SH-SY5Y (cell line): ENCODE measurements around the gene CTSH.

ENCODE experiments used
- GATA2 ChIP-seq: IDR thresholded peaks from 2 replicates; pipeline ENCODE4 v1.6.1; 2011; ENCODE audit warnings: mild to moderate bottlenecking, low read depth, low read length
- GATA3 ChIP-seq: IDR thresholded peaks from 2 replicates; pipeline ENCODE4 v1.6.1; 2011; ENCODE audit warnings: low read depth, mild to moderate bottlenecking, low read length, moderate library complexity

The CTSH gene

DNA sequence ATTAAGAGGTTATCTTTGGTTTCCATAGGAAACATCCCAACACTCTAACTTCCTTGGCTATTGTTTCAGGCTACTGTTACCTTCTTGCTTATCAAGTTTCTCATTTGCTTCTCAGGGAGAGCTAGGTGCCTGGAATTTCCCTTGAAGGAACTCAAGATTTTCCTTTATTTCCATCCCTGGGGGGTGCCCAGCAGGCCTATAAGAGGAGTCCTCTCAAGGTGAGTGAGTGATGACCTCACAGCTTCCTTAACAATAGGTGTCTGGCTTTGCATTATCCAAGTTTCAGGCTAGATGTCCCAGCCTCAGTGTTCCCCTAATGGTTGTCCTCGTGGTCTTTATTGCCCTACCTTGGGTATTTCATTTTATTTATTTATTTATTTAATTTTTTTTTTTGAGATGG, 12.1 kb upstream of the CTSH start:
- TF ChIP-seq GATA2 (no peak), GATA3 (no peak)

DNA sequence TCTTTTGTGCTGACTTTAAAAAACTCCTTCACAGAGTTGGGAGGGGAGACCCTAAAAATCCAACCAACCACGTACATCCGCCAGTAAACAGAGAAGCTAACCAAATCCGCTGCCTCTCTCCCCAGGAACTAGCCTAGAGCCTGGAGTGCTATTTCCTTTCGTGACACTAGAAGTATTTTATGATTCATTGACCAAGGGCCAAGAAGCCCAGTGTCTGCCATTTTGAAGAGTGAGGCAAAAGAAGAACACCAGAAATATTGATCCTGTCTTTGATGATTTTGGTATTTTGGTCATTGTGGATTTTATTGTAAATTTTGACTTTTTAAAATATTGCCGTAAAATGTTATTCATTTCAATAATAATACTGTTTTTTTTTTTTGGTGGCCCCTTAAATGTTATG, 10.5 kb upstream of the CTSH start:
- TF ChIP-seq GATA3, result no peak
- no peak for TF ChIP-seq GATA2

DNA sequence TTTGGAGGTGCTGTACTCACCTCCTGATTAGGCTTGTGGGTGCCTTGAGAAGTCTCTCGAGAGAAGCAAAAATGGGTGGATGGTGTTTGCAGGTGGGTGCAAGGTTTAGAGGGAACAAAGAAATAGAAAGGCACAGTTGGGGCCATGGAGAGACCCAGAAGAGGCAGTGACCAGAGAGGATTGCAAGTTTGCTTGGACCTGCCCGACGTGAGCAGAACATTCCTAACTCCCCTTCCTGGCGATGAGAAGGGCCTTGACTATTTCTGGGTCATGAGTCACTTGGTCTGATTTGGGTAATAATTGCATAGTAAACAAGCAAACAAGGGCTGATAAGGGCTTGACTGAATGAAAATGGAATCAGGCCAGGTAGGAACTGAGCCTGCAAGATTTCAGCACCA, 7.0 kb upstream of the CTSH start:
- TF ChIP-seq GATA2, result no peak
- TF ChIP-seq GATA3, result no peak

DNA sequence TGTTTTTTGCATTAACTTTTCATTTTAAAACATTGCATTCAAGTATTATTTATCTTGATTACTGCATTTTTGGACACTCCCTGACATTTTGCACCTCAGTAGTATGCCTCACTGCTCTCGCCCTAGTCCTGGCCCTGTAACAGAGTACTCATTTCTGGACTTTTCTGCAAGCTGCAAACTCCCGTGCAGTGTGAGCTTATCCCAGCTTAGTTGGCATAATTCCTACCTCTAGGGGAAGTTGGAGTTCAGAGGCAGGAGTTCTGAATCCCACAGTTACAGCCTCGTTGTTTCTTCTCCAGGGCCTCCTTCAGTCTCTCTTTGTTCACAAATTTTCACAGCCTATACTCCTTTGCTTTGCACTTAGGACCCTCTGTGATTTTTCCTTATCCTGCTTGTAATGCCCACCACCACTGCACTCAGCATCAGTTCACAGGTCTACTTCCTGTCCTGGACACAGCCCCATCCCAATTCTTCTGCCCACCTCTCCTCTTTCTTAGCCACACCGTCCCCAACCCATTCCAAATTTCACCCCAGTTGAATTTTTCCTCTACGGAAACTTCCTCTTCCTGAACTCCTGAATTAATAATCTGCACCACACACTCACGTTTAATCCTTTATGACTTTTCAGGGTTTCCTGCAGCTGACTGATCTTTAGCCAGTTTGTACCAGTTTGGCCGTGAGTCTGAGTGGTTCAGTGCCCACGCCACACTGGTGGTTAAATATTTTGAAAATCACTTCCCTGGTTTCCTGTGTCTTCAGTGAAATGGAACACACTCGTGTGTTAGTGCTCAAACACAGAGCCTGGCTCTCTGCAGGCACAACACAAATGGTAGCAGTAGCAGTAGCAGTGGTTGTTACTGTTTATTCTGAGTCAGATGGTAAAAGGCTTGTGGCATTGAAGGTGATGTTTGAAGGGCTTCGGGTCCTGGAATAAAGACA, 6.3 kb upstream of the CTSH start:
- TF ChIP-seq GATA2, result no peak
- no peak for TF ChIP-seq GATA3

DNA sequence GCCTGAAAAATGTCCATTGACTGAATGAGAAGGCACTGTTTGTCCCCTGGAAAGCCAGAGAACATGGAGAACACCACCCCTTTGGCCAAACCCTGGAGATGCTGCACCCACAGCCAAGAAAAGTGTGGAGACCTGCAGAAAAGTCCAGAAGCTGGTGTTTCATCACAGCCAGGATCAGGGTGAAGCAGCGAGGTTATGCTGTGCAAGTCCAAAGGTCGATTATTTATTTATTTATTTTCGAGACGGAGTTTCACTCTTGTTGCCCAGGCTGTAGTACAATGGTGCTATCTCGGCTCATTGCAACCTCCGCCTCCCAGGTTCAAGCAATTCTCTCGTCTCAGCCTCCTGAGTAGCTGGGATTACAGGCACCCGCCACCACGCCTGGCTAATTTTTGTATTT, 5.5 kb upstream of the CTSH start:
- TF ChIP-seq GATA3 (no peak), GATA2 (no peak)

DNA sequence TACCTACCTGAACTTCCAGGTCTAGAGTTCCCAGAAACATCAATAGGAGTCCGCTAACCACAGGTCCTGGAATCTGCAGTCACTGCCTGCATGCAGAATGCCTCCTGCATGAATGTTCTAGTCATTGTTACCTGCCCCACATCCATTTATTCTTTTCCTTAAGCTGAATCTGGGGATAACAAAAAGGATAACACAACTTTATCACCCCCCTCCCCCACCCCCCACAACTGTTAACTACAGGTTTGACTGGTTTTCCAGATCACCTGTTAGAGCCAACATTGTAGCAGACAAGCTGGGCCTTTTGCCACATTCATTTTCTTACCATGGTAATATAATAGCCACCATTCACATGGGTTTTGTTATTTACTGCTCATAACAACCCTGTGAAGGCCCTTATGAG, 4.6 kb upstream of the CTSH start:
- TF ChIP-seq GATA3 (no peak), GATA2 (no peak)

DNA sequence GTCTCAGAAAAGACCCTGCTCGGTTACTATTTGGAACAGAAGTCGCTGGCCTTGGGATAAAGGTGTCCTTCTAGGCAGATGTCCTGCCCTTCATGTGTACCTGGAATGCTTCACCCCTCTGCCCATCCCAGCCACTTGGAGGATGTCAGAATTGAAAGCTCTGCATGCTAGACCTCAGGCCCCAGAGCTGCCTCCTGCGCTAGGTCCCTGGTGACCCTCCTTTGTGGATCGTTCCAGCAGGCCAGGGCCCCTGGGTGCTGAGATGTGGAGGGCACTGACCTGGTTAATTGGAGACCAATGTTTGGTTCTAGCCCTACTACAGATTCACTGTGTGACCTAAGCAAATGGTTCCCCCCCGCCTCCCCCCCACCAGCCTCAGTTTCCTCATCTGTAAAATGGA, 2.7 kb upstream of the CTSH start:
- TF ChIP-seq GATA3, result no peak
- no peak for TF ChIP-seq GATA2

DNA sequence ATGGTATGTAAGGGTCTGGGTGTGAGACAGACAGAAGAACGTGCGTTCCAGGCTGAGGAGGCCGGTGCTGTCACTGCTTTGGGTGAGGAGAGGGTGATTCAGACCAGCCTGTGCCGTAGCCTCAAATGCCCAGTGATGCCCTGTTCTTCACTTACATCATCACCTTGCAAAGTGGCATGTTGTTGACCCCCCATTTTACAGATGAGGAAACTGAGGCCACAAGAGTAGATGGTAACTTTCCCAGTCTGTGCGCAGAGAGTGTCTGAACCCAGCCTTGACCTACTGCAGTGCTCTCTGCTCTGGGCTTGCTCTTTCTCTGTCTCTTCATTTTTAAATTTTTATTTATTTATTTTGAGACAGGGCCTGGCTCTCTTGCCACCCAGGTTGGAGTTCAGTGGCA, 1.6 kb upstream of the CTSH start:
- TF ChIP-seq GATA2, result no peak

DNA sequence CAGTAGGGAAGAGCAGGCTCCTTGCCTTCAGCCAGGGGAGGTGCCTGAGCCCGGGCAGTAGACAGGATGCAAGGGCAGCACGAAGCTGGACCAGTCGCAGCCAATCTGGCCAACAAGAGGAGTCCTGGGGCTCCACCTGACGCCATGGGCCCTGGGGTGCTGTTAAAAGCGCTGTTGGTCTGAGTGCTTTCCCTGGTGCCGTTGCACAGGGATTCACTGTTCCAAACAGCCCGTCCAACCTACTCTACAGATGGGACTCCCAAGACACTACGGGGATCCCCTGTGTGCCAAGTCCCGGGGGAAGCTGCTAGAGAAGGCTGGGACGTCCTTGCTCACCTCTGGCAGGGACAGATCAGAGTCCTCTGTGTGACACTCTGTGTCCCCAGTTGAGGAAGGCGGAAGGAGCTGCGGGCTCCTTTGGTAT, 632 bp downstream of the CTSH start:
- TF ChIP-seq GATA3 (no peak), GATA2 (no peak)

DNA sequence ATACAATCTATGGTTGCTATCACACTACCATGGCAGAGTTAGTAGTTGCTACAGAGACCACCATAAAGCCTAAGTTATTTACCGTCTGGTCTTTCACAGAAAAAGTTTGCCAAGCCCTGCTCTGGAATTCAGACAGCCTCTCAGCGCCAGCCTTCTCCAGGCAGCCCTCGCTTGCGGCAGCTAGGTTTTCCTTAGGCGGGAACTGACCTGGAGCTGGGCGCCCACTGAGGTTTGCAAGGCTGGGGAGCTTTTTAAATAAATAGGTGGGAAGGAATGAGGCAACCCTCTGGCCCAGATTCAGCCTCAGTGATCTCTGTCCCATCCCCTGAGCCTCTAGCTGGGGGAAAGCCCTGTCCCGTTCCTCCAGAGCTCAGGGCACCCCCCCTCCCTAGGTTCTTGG, 1.2 kb downstream of the CTSH start:
- TF ChIP-seq GATA2, result no peak

DNA sequence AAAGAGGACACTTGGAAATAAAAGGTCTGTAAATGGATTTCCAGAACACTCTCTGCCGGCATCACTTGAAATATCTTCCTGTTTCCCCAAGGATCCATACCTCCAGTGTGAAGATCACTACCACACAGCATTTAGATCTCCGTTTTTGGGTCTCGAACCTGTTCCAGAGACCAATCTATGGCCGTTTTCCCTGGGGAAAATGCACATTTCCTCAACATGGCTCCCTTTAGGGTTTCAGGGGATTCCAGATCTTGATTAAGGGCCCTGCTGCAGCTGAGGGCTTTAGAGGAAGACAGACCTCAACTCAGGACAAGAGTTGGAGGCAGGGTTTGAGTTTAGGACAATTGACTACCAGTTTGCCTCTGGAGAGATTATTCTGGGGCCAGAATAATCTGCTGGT, 2.1 kb downstream of the CTSH start:
- TF ChIP-seq GATA2, result no peak
- TF ChIP-seq GATA3, result no peak

DNA sequence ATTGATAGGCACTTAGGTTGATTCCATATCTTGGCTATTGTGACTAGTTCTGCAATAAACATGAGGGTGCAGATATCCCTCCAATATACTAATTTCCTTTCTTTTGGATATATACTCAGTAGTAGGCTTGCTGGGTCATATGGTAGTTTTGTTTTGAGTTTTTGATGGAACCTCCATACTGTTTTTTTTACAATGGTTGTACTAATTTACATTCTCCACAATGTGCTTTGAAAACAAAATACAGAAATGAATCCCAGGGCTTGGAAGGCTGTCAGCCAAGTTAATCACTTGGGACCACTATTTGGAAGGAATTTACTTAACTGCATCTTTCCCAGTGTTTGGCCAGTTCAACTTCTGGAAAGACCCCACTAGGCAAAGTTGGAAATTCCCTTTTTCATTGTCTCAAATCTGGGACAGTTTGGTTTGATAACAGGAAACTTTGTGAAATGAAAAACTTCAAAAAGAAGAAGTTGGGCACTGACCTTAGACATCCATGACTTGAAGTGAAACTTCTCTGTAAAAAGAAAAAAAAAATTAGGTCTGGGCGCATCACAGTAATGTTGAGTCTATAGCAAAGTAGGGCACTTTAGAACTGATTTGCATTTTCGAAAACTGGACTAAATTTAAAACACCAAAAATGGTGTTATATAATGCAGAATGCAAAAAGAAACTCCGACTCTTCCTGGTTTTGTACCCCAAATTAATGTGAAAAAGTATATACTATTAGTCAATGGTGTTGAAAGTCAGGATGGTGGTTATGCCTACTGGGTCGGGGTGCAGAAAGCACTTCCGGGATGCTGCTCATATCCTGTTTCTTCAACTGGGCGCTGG, 6.0 kb downstream of the CTSH start:
- no peak for TF ChIP-seq GATA2
- TF ChIP-seq GATA3, result no peak

DNA sequence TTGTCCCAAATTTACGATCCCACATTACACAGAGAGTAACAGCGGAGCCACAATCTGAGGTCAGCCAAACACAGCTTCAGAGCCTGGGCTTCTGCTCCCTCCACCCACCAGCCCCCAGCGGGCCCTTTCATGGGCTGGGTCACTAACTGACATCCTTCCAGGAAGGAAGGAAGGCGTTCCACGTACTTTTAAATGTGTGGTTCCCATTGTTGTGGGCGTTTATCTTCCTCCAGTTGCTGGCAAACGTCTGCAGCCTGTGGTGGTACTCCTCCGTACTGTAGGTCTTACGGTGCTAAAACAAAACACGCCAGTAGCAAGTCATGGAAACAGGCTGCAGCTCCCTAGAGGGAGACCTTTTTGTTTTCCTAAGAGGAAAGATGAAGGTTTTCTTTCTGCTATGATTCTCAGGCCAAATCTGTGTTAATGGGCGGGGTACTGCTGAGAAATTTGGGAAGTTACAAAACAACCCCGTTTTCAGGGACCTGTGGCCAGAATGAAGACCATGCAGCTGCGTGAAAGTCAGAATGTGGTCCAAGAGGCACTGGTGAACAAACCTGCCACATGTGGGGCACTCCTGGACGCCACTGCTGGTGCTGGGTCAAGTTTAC, 7.6 kb downstream of the CTSH start:
- TF ChIP-seq GATA2 (no peak), GATA3 (no peak)

DNA sequence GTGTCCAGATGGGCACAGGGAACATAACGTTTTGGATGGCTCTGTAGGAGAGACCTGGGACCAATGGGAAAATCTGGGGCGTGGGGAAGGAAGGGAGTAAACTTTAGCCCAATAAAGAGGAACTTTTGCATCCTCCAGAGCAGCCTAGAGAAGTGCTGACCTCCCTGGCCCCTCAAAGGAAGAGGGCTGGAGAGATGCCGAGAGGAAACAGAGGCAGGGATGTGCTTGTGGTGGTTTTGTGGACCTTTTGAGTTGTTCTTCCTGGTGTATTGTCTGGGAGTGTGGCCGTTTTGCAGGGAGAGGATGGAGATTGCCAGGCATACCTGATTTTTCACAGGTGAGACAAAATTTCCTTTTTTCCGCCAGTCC, 10.2 kb downstream of the CTSH start:
- TF ChIP-seq GATA3, result no peak
- no peak for TF ChIP-seq GATA2
